Osteoblast (primary cell): ENCODE results near the gene ZNF560. TPM values are rescaled to one million over a fixed set of nuclear protein-coding genes. Genes with fewer than 3 reads are reported as not detected.

Source experiments
- DNase-seq: peaks from one replicate; pipeline ENCODE4 v3.0.0; 2011; ENCODE audit warnings: low spot score, mixed read lengths; ENCODE audit not compliant: insufficient read length; ENCODE audit errors: missing footprints
- H2AFZ ChIP-seq: 2 replicates; pipeline ENCODE4 v1.6.0; 2011; ENCODE audit warnings: mild to moderate bottlenecking, low read length
- H3K27ac ChIP-seq: 2 replicates; pipeline ENCODE4 v1.5.1; 2011; ENCODE audit warnings: mild to moderate bottlenecking, low read depth, low read length, moderate library complexity
- H3K27me3 ChIP-seq: 2 replicates; pipeline ENCODE4 v1.6.0; 2012; ENCODE audit warnings: mild to moderate bottlenecking, control low read depth, inconsistent platforms, low read length, moderate library complexity; ENCODE audit not compliant: insufficient read depth
- H3K36me3 ChIP-seq: 2 replicates; pipeline ENCODE4 v1.5.1; 2011; ENCODE audit warnings: mild to moderate bottlenecking, low read length, control low read depth, moderate library complexity; ENCODE audit not compliant: insufficient read depth
- H3K4me1 ChIP-seq: 2 replicates; pipeline ENCODE4 v1.5.1; 2011; ENCODE audit warnings: mild to moderate bottlenecking, low read length, control low read depth, moderate library complexity; ENCODE audit not compliant: insufficient read depth
- H3K4me2 ChIP-seq: 2 replicates; pipeline ENCODE4 v1.6.0; 2011; ENCODE audit warnings: mild to moderate bottlenecking, low read length; ENCODE audit not compliant: insufficient read depth
- H3K4me3 ChIP-seq: fragments of 200-600 bp; sonication (generic); 3 replicates; pipeline ENCODE4 v1.5.1; 2012; ENCODE audit warnings: mild to moderate bottlenecking, low read length, inconsistent platforms; ENCODE audit not compliant: insufficient read depth
- H3K79me2 ChIP-seq: 2 replicates; pipeline ENCODE4 v1.6.0; 2012; ENCODE audit warnings: mild to moderate bottlenecking, low read length, control low read depth, inconsistent platforms; ENCODE audit not compliant: insufficient read depth
- H3K9me3 ChIP-seq: 2 replicates; pipeline ENCODE4 v1.5.1; 2011; ENCODE audit warnings: low read depth, low read length, control low read depth
- H4K20me1 ChIP-seq: 2 replicates; pipeline ENCODE4 v1.6.0; 2012; ENCODE audit warnings: mild to moderate bottlenecking, low read length, control low read depth; ENCODE audit not compliant: insufficient read depth
- total RNA-seq: library from RNA; depleted of rRNA; stranded (reverse); fragments of >200 nt; gene quantifications from 2 replicates; pipeline ENCODE4 v1.2.3, GENCODE V29; 2012
- TF ChIP-seq, protein P1 (sequence below): IDR thresholded peaks from 2 replicates; pipeline ENCODE4 v1.5.1; 2011; ENCODE audit warnings: mild to moderate bottlenecking, low read depth, low read length, moderate library complexity; ENCODE audit errors: extremely low read depth

The ZNF560 gene
- total RNA-seq, 1 donor = 0.36 TPM

DNA sequence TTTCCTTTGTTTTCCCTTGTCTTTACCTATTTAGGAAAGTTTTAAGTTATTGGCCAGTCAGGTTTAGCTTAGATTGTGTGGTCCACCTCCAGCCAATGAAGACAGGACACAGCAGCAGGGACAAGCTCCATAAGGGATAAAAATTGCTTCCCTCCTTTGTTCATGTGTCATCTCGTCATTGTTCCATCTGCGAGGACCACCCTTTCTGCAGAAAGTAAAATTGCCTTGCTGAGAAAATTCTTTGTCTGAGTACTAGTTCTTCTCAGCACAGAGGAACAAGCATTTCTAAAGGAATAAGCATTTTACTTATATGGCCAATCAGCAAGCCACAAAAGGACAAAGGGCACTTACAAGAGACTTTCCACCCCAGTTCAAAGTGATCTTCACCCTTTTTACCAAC is 11.4 kb downstream of the ZNF560 start:
- H3K4me3 ChIP-seq = no peak overlapping the region
- DNase-seq = no peak
- TF ChIP-seq, protein P1, sequence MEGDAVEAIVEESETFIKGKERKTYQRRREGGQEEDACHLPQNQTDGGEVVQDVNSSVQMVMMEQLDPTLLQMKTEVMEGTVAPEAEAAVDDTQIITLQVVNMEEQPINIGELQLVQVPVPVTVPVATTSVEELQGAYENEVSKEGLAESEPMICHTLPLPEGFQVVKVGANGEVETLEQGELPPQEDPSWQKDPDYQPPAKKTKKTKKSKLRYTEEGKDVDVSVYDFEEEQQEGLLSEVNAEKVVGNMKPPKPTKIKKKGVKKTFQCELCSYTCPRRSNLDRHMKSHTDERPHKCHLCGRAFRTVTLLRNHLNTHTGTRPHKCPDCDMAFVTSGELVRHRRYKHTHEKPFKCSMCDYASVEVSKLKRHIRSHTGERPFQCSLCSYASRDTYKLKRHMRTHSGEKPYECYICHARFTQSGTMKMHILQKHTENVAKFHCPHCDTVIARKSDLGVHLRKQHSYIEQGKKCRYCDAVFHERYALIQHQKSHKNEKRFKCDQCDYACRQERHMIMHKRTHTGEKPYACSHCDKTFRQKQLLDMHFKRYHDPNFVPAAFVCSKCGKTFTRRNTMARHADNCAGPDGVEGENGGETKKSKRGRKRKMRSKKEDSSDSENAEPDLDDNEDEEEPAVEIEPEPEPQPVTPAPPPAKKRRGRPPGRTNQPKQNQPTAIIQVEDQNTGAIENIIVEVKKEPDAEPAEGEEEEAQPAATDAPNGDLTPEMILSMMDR = no peak
- no peaks in the 10 kb centered on the region for H3K27me3 ChIP-seq
- H3K4me2 ChIP-seq = no peak overlapping the region
- H2AFZ ChIP-seq = no peak overlapping the region
- no peaks in the 10 kb centered on the region for H3K79me2 ChIP-seq
- no peak overlapping the region for H3K27ac ChIP-seq
- no peaks in the 10 kb centered on the region for H4K20me1 ChIP-seq
- no peaks in the 10 kb centered on the region for H3K4me1 ChIP-seq
- H3K9me3 ChIP-seq = peaks cover 10% of the 10 kb centered on the region
- no peaks in the 10 kb centered on the region for H3K36me3 ChIP-seq

DNA sequence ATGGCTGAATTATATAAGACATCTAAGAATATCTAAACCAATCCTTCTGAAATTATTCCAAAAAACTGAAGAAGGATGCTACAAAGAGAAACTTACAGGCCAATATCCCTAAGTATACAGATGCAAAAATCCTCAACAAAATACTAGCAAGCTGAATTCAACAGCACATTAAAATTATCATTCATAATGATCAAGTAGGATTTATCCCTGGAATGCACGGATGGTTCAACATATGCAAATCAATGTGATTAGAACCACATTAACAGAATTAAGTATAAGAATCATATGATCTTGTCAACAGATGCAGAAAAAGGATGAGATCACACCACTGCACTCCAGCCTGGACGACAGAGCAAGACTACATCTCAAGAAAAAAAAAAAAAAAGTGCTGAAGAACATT is 13.3 kb downstream of the ZNF560 start:
- Histone ChIP-seq H3K9me3 (peaks cover 8% of the 10 kb centered on the region), H4K20me1 (no peaks in the 10 kb centered on the region), H2AFZ (no peak overlapping the region), H3K79me2 (no peaks in the 10 kb centered on the region), H3K27me3 (no peaks in the 10 kb centered on the region), H3K4me3 (no peak overlapping the region), H3K27ac (no peak overlapping the region), H3K4me2 (no peak overlapping the region), H3K36me3 (no peaks in the 10 kb centered on the region), H3K4me1 (no peaks in the 10 kb centered on the region)
- no peak for DNase-seq
- TF ChIP-seq, protein P1 = no peak

DNA sequence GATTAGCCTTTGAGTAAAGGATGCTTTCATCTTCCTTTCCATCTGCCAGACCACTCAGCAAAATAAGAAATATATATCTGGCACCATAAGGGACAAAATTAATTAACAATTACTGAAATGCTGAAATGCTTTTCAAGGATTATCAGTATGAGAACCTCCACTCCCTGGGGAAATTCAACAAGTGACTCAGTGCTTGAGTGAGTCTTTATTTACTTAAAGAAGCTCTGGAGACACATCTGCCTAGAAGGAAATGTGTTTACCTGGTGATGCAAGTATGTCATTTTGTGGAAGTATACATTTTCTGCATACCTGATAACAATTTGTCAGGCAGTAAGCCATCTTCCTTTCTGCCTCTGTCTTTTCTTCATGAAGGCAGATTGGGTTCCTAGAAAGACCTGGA is 23.4 kb downstream of the ZNF560 start:
- Histone ChIP-seq H2AFZ (no peak overlapping the region), H3K4me2 (no peak overlapping the region), H3K4me1 (no peaks in the 10 kb centered on the region), H3K4me3 (no peak overlapping the region), H3K27ac (no peak overlapping the region), H4K20me1 (no peaks in the 10 kb centered on the region), H3K79me2 (no peaks in the 10 kb centered on the region), H3K9me3 (peaks cover 4% of the 10 kb centered on the region), H3K27me3 (no peaks in the 10 kb centered on the region), H3K36me3 (no peaks in the 10 kb centered on the region)
- TF ChIP-seq, protein P1 = no peak
- no peak for DNase-seq

DNA sequence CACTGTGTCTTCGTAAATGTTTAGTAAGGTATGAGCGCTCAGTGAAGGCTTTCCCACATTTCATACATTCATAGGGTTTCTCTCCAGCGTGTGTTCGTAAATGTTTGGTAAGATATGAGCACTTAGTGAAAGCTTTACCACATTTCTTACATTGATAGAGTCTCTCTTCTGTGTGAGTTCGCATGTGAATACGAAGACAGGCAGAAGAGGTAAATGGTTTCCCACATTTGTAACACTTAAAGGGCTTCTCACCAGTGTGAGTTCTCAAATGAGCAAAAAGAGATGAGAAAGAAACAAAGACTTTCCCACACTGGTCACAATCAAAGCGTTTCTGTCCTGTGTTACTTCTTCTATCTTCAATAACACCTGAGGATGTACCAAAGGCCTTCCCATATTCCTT is 31.3 kb downstream of the ZNF560 start:
- no peaks in the 10 kb centered on the region for H3K4me1 ChIP-seq
- H2AFZ ChIP-seq = no peak overlapping the region
- no peaks in the 10 kb centered on the region for H4K20me1 ChIP-seq
- H3K79me2 ChIP-seq = no peaks in the 10 kb centered on the region
- no peak overlapping the region for H3K4me3 ChIP-seq
- H3K27ac ChIP-seq = no peak overlapping the region
- TF ChIP-seq, protein P1 = no peak
- H3K27me3 ChIP-seq = no peaks in the 10 kb centered on the region
- DNase-seq = no peak
- no peak overlapping the region for H3K4me2 ChIP-seq
- H3K36me3 ChIP-seq = no peaks in the 10 kb centered on the region
- peaks cover 27% of the 10 kb centered on the region for H3K9me3 ChIP-seq
